ENCODE measurements around the gene ATG4B.
"Not testable (repeated sequence)": the region's sequence is repeated elsewhere in the genome, so short reads cannot be mapped to it uniquely, and the experiment has no call there.

The ATG4B gene

DNA sequence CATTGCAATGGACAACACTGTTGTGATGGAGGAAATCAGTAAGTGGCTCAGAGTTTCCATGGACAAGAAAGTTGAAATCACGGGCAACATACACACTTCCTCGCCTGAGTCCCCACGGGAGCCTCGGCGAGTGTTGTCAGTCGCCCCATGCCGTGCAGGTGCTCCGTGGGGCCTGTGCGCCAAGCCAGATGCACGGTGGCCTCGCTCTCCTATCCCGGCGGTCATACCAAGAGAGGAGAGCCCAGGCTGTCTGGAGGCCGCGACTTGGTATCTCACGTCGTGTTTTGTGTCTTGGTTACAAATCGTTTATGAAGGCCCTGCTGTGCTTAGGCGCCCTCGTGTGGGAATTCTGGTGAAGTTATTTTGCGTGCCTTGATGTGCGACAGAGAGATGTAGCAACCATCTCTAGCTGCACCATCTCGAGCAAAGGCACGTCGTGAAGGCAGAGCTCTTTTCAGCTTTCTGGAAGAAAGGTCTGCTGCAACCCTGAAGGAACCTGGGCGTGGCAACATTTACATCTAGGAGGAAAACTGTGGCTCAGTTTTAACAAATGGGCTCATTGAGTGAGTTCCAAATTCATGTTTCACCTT is 21.8 kb downstream of the ATG4B start:
- no peaks in the 10 kb centered on the region for H3K27me3 ChIP-seq (ENCODE audit: insufficient read depth, low read depth)
- no peaks in the 10 kb centered on the region; the same call in 1 of the 2 replicates for H3K36me3 ChIP-seq (ENCODE audit: insufficient read depth)
- H3K9ac ChIP-seq: no peak overlapping the region
- no peak overlapping the region for H3K4me3 ChIP-seq (IDR thresholded peaks at IDR 0.05; ENCODE audit: insufficient read depth, low read depth, low read length)
- H4K20me1 ChIP-seq (ENCODE audit: insufficient read depth): no peaks in the 10 kb centered on the region
- no peak overlapping the region for H3K27ac ChIP-seq
- no peak overlapping the region for H2AFZ ChIP-seq (ENCODE audit: low read depth)
- TF ChIP-seq, protein P1, sequence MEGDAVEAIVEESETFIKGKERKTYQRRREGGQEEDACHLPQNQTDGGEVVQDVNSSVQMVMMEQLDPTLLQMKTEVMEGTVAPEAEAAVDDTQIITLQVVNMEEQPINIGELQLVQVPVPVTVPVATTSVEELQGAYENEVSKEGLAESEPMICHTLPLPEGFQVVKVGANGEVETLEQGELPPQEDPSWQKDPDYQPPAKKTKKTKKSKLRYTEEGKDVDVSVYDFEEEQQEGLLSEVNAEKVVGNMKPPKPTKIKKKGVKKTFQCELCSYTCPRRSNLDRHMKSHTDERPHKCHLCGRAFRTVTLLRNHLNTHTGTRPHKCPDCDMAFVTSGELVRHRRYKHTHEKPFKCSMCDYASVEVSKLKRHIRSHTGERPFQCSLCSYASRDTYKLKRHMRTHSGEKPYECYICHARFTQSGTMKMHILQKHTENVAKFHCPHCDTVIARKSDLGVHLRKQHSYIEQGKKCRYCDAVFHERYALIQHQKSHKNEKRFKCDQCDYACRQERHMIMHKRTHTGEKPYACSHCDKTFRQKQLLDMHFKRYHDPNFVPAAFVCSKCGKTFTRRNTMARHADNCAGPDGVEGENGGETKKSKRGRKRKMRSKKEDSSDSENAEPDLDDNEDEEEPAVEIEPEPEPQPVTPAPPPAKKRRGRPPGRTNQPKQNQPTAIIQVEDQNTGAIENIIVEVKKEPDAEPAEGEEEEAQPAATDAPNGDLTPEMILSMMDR (conservative IDR thresholded peaks at IDR 0.05; ENCODE audit: low read depth, low read length): 0 out of 2 replicates have a peak, but pooled peaks have one; percentile 20
- no peaks in the 10 kb centered on the region for H3K79me2 ChIP-seq (ENCODE audit: insufficient read depth, low read depth)
- H3K4me1 ChIP-seq (ENCODE audit: low read depth, poor library complexity, severe bottlenecking): no peaks in the 10 kb centered on the region
- H3K4me2 ChIP-seq: no peak overlapping the region

DNA sequence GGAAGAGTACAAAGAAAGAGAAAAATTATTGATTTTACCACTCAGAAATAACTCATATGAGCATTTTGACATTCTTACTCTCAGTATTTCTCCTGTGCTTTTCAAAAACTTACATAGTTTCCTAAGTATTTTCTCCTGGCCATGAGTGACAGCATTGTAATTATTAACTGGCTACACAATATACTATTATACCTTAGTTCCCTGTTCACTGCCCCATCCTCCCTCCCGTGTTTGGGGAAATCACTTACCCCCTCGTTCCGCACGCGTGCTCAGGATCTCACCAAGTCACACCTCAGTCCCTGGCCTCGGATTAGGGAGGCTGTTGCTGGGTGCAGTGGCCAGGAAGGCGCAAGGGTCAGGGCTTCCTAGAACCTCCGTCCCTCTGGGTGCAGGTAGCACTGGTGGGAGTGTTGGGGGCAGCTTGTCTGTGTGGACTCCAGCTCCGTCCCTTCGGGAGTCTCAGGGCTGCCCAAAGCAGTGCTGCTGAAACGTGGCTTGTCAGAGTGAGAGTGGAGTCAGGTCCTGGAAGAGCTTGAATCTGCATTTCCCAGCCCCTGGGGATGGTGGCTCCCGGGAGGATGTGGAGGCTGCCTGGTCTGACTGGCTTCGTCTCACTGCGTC is 23.2 kb downstream of the ATG4B start:
- no peak overlapping the region for H3K9ac ChIP-seq
- no peaks in the 10 kb centered on the region; the same call in 1 of the 2 replicates for H3K36me3 ChIP-seq (ENCODE audit: insufficient read depth)
- no peaks in the 10 kb centered on the region for H3K27me3 ChIP-seq (ENCODE audit: insufficient read depth, low read depth)
- no peak overlapping the region for H3K4me3 ChIP-seq (IDR thresholded peaks at IDR 0.05; ENCODE audit: insufficient read depth, low read depth, low read length)
- H3K4me2 ChIP-seq: no peak overlapping the region
- H3K4me1 ChIP-seq (ENCODE audit: low read depth, poor library complexity, severe bottlenecking): no peaks in the 10 kb centered on the region
- no peak overlapping the region for H2AFZ ChIP-seq (ENCODE audit: low read depth)
- H4K20me1 ChIP-seq (ENCODE audit: insufficient read depth): no peaks in the 10 kb centered on the region
- no peaks in the 10 kb centered on the region for H3K79me2 ChIP-seq (ENCODE audit: insufficient read depth, low read depth)
- TF ChIP-seq, protein P1 (conservative IDR thresholded peaks at IDR 0.05; ENCODE audit: low read depth, low read length): no peak
- H3K27ac ChIP-seq: no peak overlapping the region

DNA sequence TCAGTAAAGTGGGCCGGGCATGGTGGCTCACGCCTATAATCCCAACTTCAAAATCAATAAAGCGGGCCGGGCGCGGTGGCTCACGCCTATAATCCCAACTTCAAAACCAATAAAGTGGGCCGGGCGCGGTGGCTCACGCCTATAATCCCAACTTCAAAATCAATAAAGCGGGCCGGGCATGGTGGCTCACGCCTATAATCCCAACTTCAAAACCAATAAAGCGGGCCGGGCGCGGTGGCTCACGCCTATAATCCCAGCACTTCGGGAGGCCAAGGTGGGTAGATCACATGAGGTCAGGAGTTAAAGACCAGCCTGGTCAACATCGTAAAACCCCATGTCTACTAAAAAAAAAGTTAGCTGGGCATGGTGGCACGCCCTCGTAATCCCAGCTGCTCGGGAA is 25.2 kb downstream of the ATG4B start:
- H2AFZ ChIP-seq (ENCODE audit: low read depth); H4K20me1 ChIP-seq (ENCODE audit: insufficient read depth); H3K4me2 ChIP-seq; H3K4me1 ChIP-seq (ENCODE audit: low read depth, poor library complexity, severe bottlenecking); H3K27me3 ChIP-seq (ENCODE audit: insufficient read depth, low read depth); H3K27ac ChIP-seq; H3K4me3 ChIP-seq (IDR thresholded peaks at IDR 0.05; ENCODE audit: insufficient read depth, low read depth, low read length); H3K9ac ChIP-seq; H3K36me3 ChIP-seq (ENCODE audit: insufficient read depth); H3K79me2 ChIP-seq (ENCODE audit: insufficient read depth, low read depth): not testable (repeated sequence)

DNA sequence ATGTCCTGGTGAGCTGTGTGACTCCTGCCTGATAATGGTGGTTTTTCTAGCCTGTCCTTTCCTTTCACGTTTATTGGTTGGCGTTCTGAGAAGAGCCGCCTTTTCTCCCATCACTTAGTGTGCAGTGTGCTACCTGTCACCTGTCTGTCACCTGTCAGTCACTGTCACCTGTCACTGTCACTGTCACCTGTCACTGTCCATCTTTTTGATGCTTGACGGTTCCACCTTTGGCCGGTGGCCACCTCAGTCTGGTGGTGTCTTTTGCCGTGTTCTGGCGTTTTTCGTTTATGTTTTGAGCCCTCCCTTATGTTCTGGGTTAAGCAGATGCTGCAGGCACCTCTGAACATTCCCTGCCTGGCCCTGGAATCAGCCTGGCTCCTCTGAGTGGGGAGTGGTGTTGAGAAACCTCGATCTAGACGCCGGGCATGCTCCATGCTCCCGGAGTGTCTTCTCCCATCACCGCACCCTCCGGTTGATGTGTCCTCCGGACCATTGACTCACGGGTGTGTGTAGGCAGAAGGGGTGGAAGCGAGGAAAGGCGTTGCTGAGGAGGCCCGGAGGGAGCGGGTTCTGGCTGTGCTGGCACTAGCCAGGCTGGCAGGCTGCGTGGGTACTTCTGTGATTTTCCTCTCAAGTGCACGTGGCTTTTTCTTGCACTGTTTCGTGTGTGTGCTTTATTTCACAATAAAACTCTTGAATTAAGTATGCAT is 28.4 kb downstream of the ATG4B start:
- Histone ChIP-seq H3K27me3 (ENCODE audit: insufficient read depth, low read depth) (no peaks in the 10 kb centered on the region), H3K79me2 (ENCODE audit: insufficient read depth, low read depth) (no peaks in the 10 kb centered on the region), H2AFZ (ENCODE audit: low read depth) (no peak overlapping the region), H3K36me3 (ENCODE audit: insufficient read depth) (no peaks in the 10 kb centered on the region; the same call in 1 of the 2 replicates), H3K4me3 (IDR thresholded peaks at IDR 0.05; ENCODE audit: insufficient read depth, low read depth, low read length) (no peak overlapping the region), H3K9ac (no peak overlapping the region), H3K4me2 (no peak overlapping the region), H4K20me1 (ENCODE audit: insufficient read depth) (no peaks in the 10 kb centered on the region), H3K4me1 (ENCODE audit: low read depth, poor library complexity, severe bottlenecking) (no peaks in the 10 kb centered on the region), H3K27ac (no peak overlapping the region)
- TF ChIP-seq, protein P1 (conservative IDR thresholded peaks at IDR 0.05; ENCODE audit: low read depth, low read length): no peak; the same call in 1 of the 2 replicates
